Nephron progenitor cell (in vitro differentiated cells): ENCODE results near the gene TAP2.

ENCODE experiments used
- DNase-seq: peaks from one replicate; pipeline ENCODE4 v3.0.0; 2021
- H3K27ac Mint-ChIP-seq: 2 replicates; pipeline ENCODE4 v1.8.0; 2021; ENCODE audit warnings: mild to moderate bottlenecking, moderate library complexity, mixed read lengths
- H3K27me3 Mint-ChIP-seq: 2 replicates; pipeline ENCODE4 v1.8.0; 2021; ENCODE audit warnings: mild to moderate bottlenecking, low read depth, mixed read lengths; ENCODE audit not compliant: poor library complexity
- H3K36me3 Mint-ChIP-seq: 2 replicates; pipeline ENCODE4 v1.8.0; 2021; ENCODE audit warnings: low read depth, mixed read lengths
- H3K4me1 Mint-ChIP-seq: 2 replicates; pipeline ENCODE4 v1.8.0; 2021; ENCODE audit warnings: mixed read lengths
- H3K4me3 Mint-ChIP-seq: 2 replicates; pipeline ENCODE4 v1.8.0; 2021; ENCODE audit warnings: mild to moderate bottlenecking, moderate library complexity, mixed read lengths
- H3K9me3 Mint-ChIP-seq: 2 replicates; pipeline ENCODE4 v1.8.0; 2021; ENCODE audit warnings: mild to moderate bottlenecking, moderate library complexity, mixed read lengths
- TF ChIP-seq, protein P1 (sequence below): fragments of 200-600 bp; sonication (generic); IDR thresholded peaks from 2 replicates; pipeline ENCODE4 v1.5.0; 2021; ENCODE audit warnings: antibody characterized with exemption

Gene TAP2

DNA sequence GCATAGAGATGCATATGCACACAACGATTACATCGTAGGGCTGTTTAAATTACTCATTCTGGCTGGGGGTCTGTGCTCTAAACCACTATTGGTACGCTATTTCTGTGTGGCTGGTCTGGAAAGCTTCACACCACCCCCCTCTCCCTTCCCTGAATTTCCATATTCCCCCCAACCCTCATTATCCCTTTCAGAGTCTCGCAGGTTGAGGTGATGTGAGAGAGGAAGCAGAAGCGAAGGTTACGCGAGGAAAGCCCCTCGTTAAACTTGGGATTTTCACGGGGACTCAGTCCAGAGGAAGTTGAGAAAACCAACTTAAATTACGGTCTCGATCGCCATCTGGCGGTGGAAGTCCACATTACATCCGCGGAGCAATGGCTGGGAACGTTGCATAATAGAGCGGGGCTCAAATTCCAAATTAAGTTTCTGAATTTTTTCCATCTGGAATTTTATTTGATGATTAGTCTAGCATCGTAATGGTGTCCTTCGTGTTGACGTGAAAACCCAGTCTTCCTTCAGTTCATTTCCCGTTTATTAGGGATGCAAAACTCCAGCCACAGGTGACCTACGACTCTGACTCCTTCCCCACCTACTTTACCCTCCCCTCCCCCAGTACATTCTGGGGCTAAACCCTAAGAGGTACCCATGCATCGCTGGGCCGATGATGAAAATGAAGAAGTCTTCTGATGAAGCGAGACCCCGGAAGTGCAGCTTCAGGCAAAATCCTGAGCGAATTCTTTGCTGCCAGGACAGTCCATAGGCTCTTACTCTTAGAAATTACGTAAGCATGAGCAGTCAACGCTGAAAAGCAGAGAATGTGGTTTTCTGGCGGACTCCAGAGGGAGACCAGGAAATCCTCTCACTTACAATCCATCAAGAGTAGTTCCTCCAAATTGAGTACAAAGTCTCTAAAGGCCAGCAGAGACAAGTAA, 41.4 kb downstream of the TAP2 start:
- H3K4me3 Mint-ChIP-seq, result peak overlapping the region; percentile 75
- H3K27ac Mint-ChIP-seq, result no peak overlapping the region
- H3K27me3 Mint-ChIP-seq, result peaks cover 58% of the 10 kb centered on the region
- H3K9me3 Mint-ChIP-seq, result peaks cover 11% of the 10 kb centered on the region
- TF ChIP-seq, protein P1, sequence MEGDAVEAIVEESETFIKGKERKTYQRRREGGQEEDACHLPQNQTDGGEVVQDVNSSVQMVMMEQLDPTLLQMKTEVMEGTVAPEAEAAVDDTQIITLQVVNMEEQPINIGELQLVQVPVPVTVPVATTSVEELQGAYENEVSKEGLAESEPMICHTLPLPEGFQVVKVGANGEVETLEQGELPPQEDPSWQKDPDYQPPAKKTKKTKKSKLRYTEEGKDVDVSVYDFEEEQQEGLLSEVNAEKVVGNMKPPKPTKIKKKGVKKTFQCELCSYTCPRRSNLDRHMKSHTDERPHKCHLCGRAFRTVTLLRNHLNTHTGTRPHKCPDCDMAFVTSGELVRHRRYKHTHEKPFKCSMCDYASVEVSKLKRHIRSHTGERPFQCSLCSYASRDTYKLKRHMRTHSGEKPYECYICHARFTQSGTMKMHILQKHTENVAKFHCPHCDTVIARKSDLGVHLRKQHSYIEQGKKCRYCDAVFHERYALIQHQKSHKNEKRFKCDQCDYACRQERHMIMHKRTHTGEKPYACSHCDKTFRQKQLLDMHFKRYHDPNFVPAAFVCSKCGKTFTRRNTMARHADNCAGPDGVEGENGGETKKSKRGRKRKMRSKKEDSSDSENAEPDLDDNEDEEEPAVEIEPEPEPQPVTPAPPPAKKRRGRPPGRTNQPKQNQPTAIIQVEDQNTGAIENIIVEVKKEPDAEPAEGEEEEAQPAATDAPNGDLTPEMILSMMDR, result peak; percentile 84
- H3K4me1 Mint-ChIP-seq, result peaks cover 5% of the 10 kb centered on the region
- no peaks in the 10 kb centered on the region for H3K36me3 Mint-ChIP-seq
- DNase-seq, result peak; percentile 89

DNA sequence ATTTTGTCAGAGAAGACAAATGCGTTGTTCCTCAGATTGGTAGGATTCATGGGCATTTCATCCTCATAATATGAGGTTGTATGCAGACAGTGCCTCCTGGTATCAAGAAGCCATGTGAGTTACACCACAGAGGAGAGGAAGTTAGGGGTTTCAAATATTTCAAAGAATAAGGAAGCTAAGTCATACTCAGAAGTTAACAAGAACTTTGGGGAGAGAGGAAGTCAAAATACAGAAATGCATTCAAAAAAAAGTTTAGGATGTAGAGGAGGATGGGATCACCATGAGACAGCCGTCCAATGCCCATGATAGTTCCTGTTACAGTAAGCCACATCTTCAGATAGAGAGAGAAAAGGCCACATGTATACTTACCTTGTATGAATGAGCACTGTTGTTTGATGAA, 44.0 kb downstream of the TAP2 start:
- peaks cover 5% of the 10 kb centered on the region for H3K4me1 Mint-ChIP-seq
- TF ChIP-seq, protein P1, result no peak
- H3K27me3 Mint-ChIP-seq, result peaks cover 58% of the 10 kb centered on the region
- no peak for DNase-seq
- H3K9me3 Mint-ChIP-seq, result peaks cover 11% of the 10 kb centered on the region
- no peak overlapping the region for H3K4me3 Mint-ChIP-seq
- no peaks in the 10 kb centered on the region for H3K36me3 Mint-ChIP-seq
- H3K27ac Mint-ChIP-seq, result no peak overlapping the region

DNA sequence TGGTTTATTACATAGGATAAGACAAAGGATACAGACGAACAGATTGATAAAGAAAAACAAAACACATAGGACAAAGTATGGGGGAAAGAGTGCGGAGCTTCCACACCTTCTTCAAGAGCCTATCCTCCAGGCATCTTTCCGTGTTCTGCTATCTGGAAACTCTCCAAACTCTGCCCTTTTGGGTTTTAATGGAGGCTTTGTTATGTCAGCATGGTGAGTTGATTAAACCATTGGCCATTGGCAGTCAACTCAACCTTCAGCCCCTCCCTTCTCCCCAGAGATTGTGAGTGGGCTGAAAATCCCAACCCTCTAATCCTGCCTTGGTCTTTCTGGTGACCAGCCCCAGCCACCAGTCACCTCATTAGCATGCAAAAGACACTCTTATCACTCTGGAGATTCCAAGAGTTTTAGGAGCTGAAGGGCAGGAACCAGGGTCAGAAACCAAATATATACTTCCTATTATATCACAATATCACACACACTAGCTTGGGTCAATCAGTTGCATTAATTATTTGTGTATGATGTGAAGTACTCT, 45.6 kb downstream of the TAP2 start:
- TF ChIP-seq, protein P1, result no peak
- peaks cover 5% of the 10 kb centered on the region for H3K4me1 Mint-ChIP-seq
- H3K4me3 Mint-ChIP-seq, result no peak overlapping the region
- no peak for DNase-seq
- H3K9me3 Mint-ChIP-seq, result no peaks in the 10 kb centered on the region
- H3K36me3 Mint-ChIP-seq, result no peaks in the 10 kb centered on the region
- no peak overlapping the region for H3K27ac Mint-ChIP-seq
- peaks cover 56% of the 10 kb centered on the region for H3K27me3 Mint-ChIP-seq

DNA sequence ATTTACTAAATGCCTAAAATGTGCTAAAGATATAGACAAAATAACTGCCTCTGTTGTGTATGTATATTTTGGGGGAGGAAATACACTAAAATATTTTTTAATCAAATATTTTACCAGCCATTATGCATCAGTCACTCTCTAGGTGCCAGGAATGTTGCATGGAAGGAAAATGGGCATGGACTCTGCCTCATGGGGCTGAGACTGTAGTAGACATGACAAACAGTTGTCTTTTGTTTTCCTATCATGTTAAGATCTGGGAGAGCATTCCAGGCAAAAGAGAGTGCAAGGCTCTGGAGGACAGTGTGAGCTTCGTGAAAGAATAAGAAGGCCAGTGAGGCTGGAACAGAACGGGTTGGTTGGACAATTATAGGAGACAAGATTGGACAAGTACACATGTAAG, 48.2 kb downstream of the TAP2 start:
- Mint-ChIP-seq H3K4me1 (no peaks in the 10 kb centered on the region), H3K36me3 (no peaks in the 10 kb centered on the region), H3K27me3 (peaks cover 57% of the 10 kb centered on the region), H3K9me3 (no peaks in the 10 kb centered on the region), H3K27ac (no peak overlapping the region), H3K4me3 (no peak overlapping the region)
- TF ChIP-seq, protein P1, result no peak
- no peak for DNase-seq
